ENCODE data around the gene NXF1.
A peak's percentile ranks its signal among the peaks of the same experiment; 100 is the strongest.

Gene NXF1

GRCh38 chr11:62804310-62805075, 747 bp downstream of the NXF1 start:
- no peak for TF ChIP-seq CTCF (IDR thresholded peaks at IDR 0.05; ENCODE audit: unreplicated experiment in 3 of 3)
- H3K27me3 Mint-ChIP-seq (ENCODE audit: low read depth), result no peaks in the 10 kb centered on the region
- H3K4me3 Mint-ChIP-seq, result peak overlapping the region; percentile 94 to 100 (median 99)
- H3K36me3 Mint-ChIP-seq (ENCODE audit: low read depth), result peaks cover 40% of the 10 kb centered on the region
- H3K9me3 Mint-ChIP-seq, result no peaks in the 10 kb centered on the region
- H3K27ac Mint-ChIP-seq, result peak overlapping the region; percentile 96 to 98 (median 97)
- peaks cover 29% of the 10 kb centered on the region for H3K4me1 Mint-ChIP-seq

- Mint-ChIP-seq H3K4me1 (peaks cover 21% of the 10 kb centered on the region), H3K36me3 (ENCODE audit: low read depth) (peaks cover 67% of the 10 kb centered on the region), H3K27ac (no peak overlapping the region), H3K4me3 (no peak overlapping the region), H3K27me3 (ENCODE audit: low read depth) (no peaks in the 10 kb centered on the region), H3K9me3 (no peaks in the 10 kb centered on the region)
- TF ChIP-seq CTCF (IDR thresholded peaks at IDR 0.05; ENCODE audit: unreplicated experiment in 3 of 3), result no peak
These were observed 4.2 kb downstream of the NXF1 start for GRCh38 chr11:62801071-62801470.

GRCh38 chr11:62799486-62799885, 5.8 kb downstream of the NXF1 start:
- no peaks in the 10 kb centered on the region for H3K9me3 Mint-ChIP-seq
- peaks cover 82% of the 10 kb centered on the region for H3K36me3 Mint-ChIP-seq (ENCODE audit: low read depth)
- TF ChIP-seq CTCF (IDR thresholded peaks at IDR 0.05; ENCODE audit: unreplicated experiment in 3 of 3), result no peak
- H3K4me1 Mint-ChIP-seq, result peaks cover 12% of the 10 kb centered on the region
- peak overlapping the region in 1 of 3 experiments; percentile 22 for H3K4me3 Mint-ChIP-seq
- no peak overlapping the region for H3K27ac Mint-ChIP-seq
- no peaks in the 10 kb centered on the region for H3K27me3 Mint-ChIP-seq (ENCODE audit: low read depth)

- H3K4me3 Mint-ChIP-seq, result no peak overlapping the region
- peaks cover 74% of the 10 kb centered on the region for H3K36me3 Mint-ChIP-seq (ENCODE audit: low read depth)
- no peak overlapping the region for H3K27ac Mint-ChIP-seq
These were observed 9.0 kb downstream of the NXF1 start for GRCh38 chr11:62796281-62796680.

GRCh38 chr11:62794201-62794775, 11.0 kb downstream of the NXF1 start:
- Mint-ChIP-seq H3K27ac (peak overlapping the region in 1 of 3 experiments; percentile 45), H3K27me3 (ENCODE audit: low read depth) (no peaks in the 10 kb centered on the region), H3K36me3 (ENCODE audit: low read depth) (peaks cover 70% of the 10 kb centered on the region), H3K4me3 (peak overlapping the region; percentile 18 to 45 (median 35)), H3K4me1 (peaks cover 24% of the 10 kb centered on the region), H3K9me3 (no peaks in the 10 kb centered on the region)
- TF ChIP-seq CTCF (IDR thresholded peaks at IDR 0.05; ENCODE audit: unreplicated experiment in 3 of 3), result no peak

More at GRCh38 chr11:62796281-62796680, 9.0 kb downstream of the NXF1 start:
- Mint-ChIP-seq H3K27me3 (ENCODE audit: low read depth) (no peaks in the 10 kb centered on the region), H3K4me1 (peaks cover 5% of the 10 kb centered on the region), H3K9me3 (no peaks in the 10 kb centered on the region)
- no peak for TF ChIP-seq CTCF (IDR thresholded peaks at IDR 0.05; ENCODE audit: unreplicated experiment in 3 of 3)
